ENCODE measurements around the gene FCRL3.
"Not testable (repeated sequence)": the region's sequence is repeated elsewhere in the genome, so short reads cannot be mapped to it uniquely, and the experiment has no call there.

Gene FCRL3, protein sequence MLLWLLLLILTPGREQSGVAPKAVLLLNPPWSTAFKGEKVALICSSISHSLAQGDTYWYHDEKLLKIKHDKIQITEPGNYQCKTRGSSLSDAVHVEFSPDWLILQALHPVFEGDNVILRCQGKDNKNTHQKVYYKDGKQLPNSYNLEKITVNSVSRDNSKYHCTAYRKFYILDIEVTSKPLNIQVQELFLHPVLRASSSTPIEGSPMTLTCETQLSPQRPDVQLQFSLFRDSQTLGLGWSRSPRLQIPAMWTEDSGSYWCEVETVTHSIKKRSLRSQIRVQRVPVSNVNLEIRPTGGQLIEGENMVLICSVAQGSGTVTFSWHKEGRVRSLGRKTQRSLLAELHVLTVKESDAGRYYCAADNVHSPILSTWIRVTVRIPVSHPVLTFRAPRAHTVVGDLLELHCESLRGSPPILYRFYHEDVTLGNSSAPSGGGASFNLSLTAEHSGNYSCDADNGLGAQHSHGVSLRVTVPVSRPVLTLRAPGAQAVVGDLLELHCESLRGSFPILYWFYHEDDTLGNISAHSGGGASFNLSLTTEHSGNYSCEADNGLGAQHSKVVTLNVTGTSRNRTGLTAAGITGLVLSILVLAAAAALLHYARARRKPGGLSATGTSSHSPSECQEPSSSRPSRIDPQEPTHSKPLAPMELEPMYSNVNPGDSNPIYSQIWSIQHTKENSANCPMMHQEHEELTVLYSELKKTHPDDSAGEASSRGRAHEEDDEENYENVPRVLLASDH

GRCh38 chr1:157700732-157701131 is at the start of gene FCRL3:
TSS of gene FCRL3 (minus strand) at chr1:157700769. CDS start at chr1:157700489, 280 bp downstream.
- no peak for DNase-seq

DNA sequence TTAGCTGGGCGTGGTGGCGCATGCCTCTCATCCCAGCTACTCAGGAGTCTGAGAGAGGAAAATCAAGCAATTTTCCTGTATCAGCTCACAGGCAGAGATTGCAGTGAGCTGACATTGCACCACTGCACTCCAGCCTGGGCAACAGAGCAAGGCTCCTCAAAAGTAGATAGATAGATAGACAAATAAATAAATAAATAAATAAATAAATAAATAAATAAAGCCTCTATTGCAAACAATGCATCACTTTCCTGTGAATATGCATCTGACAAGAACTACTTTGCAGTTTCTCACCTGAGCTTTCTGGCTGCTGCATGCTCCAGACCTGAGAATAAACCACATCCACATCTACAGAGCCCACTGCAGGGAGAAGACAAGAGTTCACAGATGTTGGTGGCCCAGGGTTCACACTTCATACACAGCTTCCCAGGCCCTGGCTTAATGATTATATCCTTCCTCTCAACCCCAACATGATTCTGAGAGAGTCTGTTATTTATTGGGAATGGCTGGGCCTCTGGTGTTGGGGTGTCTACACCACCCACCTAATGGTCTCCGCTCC is 47.8 kb upstream of the FCRL3 start:
- DNase-seq = no peak

GRCh38 chr1:157739229-157739901 is 38.8 kb upstream of the FCRL3 start:
- no peak for DNase-seq

DNA sequence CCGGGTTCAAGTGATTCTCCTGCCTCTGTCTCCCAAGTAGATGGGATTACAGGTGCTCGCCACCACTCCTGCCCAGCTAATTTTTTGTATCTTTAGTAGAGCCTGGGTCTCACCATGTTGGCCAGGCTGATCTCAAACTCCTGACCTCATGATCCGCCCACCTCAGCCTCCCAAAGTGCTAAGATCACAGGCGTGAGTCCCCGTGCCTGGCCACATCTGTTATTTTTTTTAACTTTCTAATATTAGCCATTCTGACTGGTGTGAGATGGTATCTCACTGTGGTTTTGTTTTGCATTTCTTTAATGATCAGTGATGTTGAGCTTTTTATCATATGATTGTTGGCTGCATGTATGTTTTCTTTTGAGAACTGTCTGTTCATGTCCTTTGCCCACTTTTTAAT is 35.4 kb upstream of the FCRL3 start:
- not testable (repeated sequence) for DNase-seq

GRCh38 chr1:157734321-157734720 is 33.8 kb upstream of the FCRL3 start:
- DNase-seq = no peak

- DNase-seq = no peak
Observed at GRCh38 chr1:157732755-157733154, 32.2 kb upstream of the FCRL3 start.

GRCh38 chr1:157725221-157725577 is 24.6 kb upstream of the FCRL3 start:
- no peak for DNase-seq

DNA sequence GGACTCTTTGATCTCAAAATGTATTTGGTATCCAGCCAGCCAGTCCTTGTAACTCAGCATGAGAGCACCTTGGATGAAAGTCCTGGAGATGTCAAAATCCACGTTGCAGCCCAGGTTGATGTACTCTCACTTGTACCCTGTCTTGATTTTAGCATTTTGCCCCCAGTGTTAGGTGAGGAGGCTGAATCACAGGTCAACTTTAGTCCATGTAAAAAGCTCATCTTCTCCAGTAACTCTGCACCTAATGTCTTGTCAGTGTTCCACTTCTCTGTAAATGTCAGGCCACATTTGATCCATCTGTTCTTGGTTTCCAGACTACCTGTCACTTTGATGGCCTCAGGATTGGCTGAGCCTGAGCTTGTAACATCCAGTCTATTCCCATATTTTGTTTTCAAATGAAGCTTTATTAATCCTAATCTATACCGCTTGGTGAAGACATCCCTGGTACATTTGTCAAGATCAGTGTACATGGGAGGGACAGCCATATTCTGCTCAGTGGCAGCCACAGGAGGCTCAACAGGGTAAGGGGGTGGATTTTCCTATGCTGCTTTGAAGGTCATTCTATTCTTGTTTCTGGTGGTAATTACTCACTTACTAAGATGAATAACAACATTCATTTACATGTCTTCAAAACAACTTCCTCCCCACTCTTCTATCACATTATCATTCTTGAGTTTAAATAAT is 24.1 kb upstream of the FCRL3 start:
- no peak for DNase-seq

GRCh38 chr1:157723157-157723556 is 22.6 kb upstream of the FCRL3 start:
- DNase-seq = no peak

- DNase-seq = no peak
Observed at GRCh38 chr1:157721985-157722384, 21.4 kb upstream of the FCRL3 start.

DNA sequence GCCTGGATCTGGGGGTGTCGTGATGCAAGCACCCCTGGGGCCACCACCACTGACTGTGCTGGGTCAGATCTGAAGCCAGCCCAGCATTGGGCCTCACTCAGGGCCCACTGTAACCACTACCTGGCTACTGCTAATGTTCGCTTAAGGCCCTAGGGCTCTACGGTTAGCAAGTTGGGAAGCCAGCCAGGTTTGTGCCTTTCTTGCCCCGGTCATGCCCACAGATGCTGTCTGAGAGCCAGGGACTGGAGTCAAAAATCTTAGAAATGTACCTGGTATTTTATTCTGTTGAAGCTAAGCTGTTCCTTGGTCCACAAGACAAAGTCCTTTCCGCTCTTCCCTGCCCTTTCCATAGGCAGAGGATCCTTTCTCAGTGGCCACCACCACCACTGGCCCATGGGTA is 15.2 kb upstream of the FCRL3 start:
- no peak for DNase-seq

- DNase-seq = no peak
Observed at GRCh38 chr1:157711802-157712201, 11.2 kb upstream of the FCRL3 start.

- DNase-seq = no peak
Observed at GRCh38 chr1:157704878-157705277, 4.3 kb upstream of the FCRL3 start.

GRCh38 chr1:157703981-157704380 is 3.4 kb upstream of the FCRL3 start:
- no peak for DNase-seq

- no peak for DNase-seq
Observed at GRCh38 chr1:157702308-157702825, 1.8 kb upstream of the FCRL3 start.

- no peak for DNase-seq
Observed at GRCh38 chr1:157700305-157700704, 264 bp downstream of the FCRL3 start.

DNA sequence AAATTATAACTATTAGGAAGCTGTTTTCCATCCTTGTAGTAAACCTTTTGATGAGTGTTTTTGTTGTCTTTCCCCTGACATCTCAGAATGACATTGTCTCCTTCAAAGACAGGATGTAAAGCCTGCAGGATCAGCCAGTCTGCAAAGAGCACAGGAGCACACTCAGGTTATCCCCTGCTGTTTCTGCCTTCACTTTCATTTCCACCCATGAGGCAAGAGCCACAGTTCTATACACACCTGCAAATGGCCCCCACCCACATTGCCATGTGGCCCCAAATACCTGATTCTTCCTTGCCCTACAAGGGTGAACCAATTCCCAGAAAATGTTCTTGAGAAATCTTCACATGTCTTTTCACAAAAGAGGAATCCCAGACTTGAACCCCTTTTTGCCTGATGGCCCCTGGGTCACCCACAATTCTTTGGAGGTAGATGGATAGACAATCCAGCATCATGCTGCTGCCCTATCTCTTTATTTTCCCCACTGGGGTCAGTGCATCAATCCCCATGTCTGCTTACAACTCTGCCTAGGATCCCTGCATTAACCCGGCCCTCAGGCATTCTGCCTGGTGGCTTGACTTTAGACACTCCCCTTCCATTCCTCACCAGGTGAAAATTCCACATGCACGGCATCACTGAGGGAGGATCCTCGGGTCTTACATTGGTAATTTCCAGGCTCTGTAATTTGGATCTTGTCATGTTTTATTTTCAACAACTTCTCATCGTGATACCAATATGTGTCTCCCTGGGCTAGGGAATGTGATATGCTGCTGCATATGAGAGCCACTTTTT is 2.6 kb downstream of the FCRL3 start:
- no peak for DNase-seq

GRCh38 chr1:157696966-157697628 is 3.5 kb downstream of the FCRL3 start:
- DNase-seq = no peak

- no peak for DNase-seq
Observed at GRCh38 chr1:157695417-157695816, 5.2 kb downstream of the FCRL3 start.

GRCh38 chr1:157691285-157691920 is 9.2 kb downstream of the FCRL3 start:
- DNase-seq = peak; percentile 25

Measured in EL (cell line).